GM04504 (cell line): ENCODE data around the gene STK11.
A peak's percentile ranks its signal among the peaks of the same experiment; 100 is the strongest.

Experiments used
- DNase-seq: peaks from one replicate; pipeline ENCODE4 v3.0.0-alpha.2; 2012; ENCODE audit warnings: low read depth

Gene STK11

GRCh38 chr19:1205114-1206099 is at the start of gene STK11:
TSS of gene STK11 (plus strand) at chr19:1205778. CDS start at chr19:1206914, 1,136 bp downstream.
- peak; percentile 94 for DNase-seq

DNA sequence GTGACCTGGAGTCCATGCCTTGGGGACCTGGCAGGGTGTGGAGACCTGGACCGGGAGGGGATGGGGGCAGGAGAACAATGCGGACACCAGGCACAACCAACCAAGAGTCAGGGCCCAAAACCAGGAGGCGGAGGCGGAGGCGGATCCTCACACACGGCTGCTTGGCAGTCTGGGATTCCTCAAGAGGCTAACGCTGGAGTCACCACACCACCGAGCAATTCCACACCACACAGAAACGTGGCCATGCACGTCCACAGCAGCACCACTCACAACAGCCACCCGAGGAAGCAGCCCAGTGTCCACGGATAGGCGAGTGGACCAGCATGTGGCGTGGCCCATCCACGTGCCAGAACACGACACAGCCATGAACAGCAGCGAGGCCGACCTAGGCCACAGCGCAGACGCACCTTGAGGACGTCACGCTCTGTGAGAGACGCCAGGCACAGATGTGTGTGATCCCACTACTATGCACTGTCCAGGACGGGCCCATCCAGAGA is 49.2 kb upstream of the STK11 start:
- DNase-seq = no peak

GRCh38 chr19:1156830-1157615 is 48.6 kb upstream of the STK11 start:
- DNase-seq = no peak

- no peak for DNase-seq
These were observed 47.4 kb upstream of the STK11 start for GRCh38 chr19:1157931-1158884.

DNA sequence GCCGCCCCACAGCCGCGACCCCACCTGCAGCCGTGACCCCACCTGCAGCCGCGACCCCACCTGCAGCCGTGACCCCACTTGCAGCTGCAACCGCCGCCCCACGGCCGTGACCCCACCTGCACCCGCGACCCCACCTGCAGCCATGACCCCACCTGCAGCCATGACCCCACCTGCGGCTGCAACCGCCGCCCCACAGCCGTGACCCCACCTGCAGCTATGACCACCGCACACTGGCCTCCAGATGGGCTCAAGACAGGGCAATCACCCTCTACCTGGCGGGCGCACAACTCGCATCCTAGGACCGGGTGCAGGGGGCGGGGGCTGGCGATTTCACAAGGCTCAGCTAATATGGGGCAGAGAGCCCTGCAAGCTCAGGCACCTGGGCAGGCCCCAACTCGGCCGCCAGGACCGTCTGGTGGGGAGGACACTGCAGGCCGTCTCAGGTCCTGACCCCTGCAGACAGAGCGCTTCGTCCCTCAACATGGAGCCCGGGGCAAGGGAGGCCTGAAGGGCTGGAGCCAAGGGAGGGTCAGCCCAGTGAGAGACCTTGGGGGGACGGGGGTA is 46.6 kb upstream of the STK11 start:
- no peak for DNase-seq

- no peak for DNase-seq
These were observed 45.5 kb upstream of the STK11 start for GRCh38 chr19:1159864-1160595.

- no peak for DNase-seq
These were observed 43.9 kb upstream of the STK11 start for GRCh38 chr19:1161716-1162115.

DNA sequence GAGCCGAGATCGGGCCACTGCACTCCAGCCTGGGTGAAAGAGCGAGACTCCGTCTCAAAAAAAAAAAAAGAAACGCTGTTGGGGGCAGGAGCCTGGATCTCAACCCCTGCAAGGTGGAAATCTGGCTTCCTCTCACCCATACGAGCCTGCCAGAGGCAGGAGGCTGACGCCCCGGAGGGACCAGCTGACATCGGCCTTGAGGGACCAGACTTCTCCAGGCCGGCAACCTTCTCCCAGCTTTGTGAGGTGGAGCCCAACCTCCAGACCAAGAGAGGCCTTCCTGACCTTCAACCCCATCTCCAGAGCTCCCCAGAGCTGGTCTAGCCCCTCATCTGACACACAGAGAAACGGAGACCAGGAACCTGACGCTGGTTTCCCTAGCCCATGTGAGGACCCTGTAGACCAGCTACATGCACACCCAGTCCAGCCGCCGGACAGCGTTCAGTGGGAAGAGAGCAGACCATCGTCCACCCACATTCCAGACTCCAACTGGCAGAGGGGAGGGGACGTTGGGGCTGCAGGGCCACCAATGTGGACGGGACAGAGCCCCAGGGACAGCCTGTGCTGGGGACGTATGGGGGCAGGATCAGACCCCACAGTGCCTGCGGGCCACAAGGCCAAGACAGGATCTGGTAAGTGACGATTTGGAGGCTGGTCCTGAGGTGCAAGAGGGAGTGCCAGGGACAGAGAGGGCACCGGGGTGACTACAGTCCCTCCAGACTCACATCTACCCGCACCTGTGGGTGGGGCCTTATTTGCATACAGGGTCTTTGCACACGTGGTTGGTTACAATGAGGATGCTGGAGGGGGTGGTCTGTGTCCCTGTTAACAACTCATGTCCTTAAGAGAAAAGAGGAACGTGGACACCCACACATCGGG is 42.9 kb upstream of the STK11 start:
- no peak for DNase-seq

DNA sequence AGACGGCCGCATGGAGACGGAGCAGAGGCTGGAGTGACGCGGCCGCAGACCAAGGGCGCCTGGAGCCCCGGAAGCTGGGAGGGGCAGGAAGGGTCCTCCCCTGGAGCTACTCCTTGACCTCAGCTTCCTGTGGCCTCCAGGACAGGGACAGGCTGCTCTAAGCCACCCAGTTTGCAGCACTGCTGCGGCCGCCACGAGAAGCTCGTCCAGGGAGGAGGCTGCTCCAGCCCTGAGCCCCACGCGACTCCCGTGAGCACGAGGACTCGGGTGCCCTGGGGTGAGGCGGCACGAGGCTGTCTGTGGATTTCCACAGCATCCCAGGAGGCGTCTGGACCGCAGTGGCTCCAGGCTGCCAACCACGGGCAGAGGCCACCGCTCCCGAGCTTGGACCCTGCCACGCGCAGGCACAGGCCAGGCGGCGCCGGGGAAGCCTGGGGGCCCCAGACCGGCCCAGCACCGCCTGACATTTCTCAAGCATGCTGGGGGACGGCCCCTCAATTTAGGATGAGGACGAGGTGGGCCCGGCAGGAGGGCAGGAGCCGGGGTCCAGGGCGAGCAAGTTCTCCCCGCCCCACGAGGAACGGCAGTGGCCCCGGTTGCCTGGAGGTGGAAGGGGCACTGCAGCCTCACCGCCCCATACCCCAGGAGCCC is 42.2 kb upstream of the STK11 start:
- no peak for DNase-seq

- DNase-seq = no peak
These were observed 41.5 kb upstream of the STK11 start for GRCh38 chr19:1163934-1164683.

- DNase-seq = no peak
These were observed 40.7 kb upstream of the STK11 start for GRCh38 chr19:1164684-1165531.

- DNase-seq = no peak
These were observed 38.6 kb upstream of the STK11 start for GRCh38 chr19:1166872-1167573.

DNA sequence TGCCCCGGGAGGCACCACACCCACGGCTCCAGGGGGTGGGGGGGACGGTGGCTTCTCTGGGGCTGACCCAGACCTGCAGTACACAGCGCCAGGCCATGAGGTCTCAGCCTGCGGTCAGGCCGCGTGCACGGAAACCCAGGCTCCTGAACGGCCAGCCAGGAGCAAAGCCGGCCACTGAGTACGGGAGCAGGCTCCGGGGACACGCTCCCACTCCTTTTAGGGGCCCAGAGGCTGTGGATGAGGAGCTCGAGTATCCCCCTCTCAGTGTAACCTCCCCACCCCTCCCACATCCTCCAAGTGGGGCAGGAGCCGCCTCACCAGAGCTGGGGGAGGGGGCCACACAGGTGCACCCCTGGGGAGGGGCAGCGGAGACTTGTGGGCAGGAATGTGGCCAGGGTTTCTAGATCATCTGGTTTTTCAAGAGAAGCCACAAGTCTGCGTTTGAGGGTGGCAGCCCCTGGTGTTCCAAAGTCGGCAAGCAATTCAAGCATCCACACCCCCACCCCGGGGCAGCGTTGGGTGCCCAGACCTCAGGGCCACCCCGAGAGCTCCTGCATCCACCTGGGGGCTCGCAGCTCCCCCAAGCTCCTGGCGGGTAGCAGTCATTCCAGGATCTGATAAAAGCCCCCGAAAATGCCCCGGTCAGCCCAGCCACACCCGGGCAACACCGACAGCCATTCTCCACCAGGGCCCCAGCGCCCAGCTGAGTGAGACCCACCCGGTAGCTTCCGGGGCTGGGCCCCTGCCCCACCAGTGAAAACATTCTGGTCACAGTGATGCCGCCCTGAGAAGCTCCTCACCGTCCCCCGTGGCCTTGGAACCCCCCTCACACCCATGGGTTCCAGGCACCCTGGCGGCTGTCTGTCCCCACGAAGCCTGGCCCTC is 37.6 kb upstream of the STK11 start:
- no peak for DNase-seq

DNA sequence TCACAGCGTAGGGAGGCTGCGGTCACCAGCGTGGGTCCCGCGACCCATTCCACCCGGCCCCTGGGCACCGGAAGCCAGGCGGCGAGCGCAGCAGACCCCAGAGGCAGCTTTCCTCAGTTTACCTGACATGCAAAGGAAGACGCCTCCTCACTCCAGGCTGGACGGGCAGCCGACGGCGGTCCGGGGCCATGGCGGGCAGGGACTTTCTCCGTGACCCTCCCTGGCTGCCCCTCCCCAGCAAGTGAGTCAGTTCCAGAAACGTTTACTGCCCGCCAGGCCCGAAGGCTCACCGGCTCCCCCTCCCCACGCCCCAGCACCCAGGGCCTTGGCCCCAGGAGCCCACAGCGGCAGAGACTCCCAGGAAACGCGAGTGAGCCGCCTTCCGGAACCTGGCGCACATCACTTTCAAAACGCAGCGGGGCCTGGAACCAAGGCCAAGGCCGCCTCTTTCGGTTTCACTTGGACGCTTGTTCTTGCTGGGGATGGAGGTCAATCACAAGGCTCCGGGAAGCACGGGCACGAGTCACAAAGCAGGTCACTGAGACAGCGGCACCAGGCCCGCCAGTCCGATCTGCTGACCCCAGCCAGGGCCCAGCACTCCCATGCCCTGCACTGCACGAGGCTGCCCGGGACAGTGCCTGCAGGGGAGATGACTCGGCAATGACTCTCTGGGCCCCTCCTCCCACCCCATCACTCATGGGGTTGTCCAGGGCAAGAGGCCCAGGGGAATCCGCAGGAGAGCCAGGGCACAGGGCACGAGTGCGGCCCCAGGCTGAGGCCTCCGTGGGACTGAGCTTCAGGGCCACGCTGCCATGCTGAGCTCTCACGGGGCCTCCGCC is 36.8 kb upstream of the STK11 start:
- DNase-seq = peak; percentile 62

DNA sequence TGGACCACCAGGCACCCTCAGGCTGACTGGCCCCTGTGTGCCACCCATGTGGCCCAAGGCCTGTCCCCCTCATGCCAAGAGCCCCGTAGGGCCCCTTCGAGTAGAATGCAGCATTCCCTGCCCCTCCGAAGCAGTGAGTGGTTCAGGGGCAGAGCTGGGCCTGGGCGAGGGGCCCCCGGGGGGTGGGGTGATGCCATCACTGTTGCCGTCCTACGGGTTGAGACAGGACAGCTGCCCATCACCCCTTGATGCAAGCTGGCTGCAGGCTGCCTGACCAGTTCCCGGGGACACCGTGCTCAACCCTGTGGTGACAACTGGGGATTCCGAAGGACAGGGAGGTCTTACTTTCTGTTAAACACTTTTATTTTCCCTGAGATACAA is 36.2 kb upstream of the STK11 start:
- no peak for DNase-seq
